Stimulated activated CD4-positive, alpha-beta T cell treated with anti-CD3 and anti-CD28 coated beads, TNF-alpha, amount 100 ng/mL, for 1 hour (primary cell): ENCODE results near the gene TFF1.
A peak's percentile ranks its signal among the peaks of the same experiment; 100 is the strongest.
"Not testable (repeated sequence)": the region's sequence is repeated elsewhere in the genome, so short reads cannot be mapped to it uniquely, and the experiment has no call there.

Experiments
- DNase-seq, 3 donors: peaks; one replicate each; pipeline ENCODE4 v3.0.0-alpha.2; 2020; ENCODE audit warnings: low read depth in 3 of 3, low spot score in 1 of 3

Gene TFF1

DNA sequence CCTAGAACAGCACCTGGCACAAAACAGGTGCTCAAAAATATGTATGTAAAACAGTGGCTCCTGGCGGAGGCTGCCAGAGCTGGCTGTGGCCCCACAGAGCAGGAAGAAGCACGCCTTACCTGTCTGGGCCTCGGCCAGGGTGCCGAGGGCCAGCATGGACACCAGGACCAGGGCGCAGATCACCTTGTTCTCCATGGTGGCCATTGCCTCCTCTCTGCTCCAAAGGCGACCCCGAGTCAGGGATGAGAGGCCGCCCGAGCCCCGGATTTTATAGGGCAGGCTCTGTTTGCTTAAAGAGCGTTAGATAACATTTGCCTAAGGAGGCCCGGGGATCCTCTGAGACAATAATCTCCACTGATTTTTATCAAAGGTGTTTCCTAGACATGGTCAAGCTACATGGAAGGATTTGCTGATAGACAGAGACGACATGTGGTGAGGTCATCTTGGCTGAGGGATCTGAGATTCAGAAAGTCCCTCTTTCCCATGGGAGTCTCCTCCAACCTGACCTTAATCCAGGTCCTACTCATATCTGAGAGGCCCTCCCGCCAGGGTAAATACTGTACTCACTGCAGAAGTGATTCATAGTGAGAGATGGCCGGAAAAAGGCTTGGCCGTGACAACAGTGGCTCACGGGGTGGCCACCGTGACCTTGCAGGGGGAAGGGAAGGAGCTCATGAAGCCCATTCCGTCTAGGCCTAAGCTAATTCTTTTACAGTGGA, at the start of gene TFF1:
Gene TFF1 (minus strand): TSS at position 244 of the 719 bp plus-strand sequence. CDS start 40 bp downstream, at position 204.
- no peak for DNase-seq

DNA sequence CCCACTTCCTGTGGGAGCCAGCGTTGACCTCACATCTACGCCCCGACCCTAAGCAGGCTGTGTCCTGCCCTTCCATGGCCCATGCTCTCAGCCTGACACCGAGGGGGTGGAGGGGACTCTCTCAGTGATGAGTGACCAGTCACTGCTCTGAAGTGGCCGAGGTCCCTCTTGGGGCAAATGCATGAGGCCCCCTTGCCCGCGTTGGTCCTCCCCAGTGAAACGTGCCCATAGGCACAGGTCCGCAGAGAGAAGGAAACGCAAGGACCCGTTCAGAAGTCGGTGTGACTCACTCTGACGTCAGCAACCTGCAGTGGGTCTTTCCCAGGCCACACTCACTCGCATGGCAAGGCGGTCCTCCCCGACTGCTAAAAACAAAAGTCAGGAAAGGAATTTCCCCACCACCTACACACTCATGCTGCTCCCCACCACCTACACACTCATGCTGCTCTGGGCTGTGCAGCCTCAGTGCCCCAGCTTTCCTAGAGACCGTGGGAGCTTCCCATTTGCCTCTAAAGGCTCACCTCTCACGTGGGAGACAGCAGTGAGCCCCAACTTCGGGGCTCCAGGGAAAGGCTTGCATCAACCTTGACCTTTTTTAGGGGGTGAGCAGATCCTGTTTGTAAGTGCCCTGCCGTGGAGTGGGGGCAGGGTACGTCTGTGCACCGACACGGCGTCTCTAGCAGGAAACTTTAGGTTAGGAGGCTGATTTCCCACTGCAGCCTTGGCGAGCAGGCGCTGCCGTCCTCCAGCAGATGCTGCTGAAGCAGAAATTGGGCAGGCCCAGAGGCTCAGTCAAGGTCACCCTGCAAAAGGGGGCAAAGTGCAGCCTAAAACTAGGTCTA, 48.8 kb upstream of the TFF1 start:
- peak; percentile 76 to 85 (median 81) for DNase-seq

DNA sequence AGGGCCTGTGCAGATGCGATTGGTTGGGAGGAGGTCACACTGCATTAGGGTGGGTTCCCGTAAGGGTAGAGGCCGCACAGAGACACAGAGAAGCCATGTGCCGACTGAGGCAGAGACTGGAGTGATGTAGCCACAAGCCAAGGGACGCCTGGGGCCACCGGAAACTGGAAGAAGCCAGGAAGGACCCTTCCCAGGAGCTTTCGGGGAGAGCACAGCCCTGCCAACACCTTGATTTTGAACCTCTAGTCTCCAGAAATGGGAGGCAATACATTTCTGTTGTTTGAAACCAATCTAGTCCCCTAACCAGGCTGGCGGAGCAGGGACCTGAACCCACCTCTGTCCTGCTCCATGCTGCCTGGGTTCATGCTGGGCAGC, 48.2 kb upstream of the TFF1 start:
- DNase-seq, result no peak

DNA sequence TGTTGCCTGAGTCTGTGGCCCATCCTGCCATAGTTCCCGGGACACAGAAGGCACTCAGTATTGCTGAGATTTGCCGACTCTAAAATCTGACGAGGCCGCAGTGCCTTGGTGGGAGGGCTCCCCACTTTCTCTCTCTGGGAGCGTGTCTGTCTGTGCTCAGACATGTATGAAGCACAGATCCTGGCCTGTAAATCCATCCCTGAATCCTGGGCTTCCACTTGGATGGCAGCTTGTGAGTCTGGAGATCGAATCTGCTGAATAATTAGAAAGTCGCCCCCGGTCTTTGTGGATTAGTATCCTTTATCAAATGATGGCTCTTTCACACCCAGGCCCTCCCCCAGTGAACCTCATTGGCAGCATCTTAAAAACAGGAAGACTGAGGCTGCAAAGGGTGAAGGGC, 47.7 kb upstream of the TFF1 start:
- no peak for DNase-seq

DNA sequence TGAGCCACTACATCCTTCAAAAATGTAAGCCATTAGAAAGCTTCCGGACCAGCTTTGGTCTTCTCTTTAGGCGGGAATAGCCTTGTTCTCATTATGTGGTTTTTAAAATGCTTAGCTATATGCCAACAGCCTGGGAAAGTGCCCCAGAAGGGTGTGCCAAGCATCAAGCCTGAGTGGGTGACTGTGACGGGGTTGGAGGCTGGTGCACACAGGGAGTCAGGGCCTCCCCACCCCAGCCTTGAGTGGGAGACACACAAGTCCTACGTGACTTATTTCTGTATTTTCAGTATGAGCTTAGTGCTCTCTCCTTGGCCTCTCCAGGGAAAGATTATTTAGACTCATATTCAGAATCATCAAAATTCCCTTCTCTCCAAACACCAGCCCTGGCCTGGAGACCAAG, 47.2 kb upstream of the TFF1 start:
- DNase-seq, result no peak

DNA sequence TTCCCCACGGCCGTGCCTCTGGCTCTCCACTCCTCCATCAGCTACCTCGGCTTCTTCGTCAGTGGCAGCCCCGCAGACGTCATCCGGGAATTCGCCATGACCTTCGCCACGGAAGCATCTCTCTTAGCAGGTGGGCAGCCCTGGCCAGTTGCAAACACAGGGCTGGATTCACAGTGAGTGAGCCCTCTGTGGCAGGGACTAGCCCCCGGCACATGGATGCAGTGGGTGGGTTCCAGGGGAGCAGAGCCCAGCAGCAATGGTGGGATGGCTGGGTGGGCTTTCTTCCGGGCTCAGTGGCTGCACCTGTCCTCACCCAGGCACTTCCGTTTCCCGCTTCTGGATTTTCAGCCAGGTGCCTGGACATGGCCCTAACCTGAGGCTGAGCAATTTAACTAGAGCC, 46.8 kb upstream of the TFF1 start:
- no peak for DNase-seq

DNA sequence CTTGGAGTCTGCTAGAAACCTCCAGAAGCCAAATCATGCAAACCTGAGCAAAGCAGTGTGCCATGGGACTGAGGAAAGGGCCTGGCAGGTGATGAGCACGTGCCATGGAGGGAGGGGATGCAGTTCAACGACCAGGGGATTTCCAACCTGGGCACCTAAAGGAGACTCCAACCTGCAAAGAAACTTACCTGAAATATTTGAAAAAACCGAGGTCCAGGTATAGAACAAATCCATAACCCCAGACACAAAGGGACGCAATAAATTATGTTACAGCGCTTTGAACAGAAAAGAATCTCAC, 46.2 kb upstream of the TFF1 start:
- DNase-seq, result no peak

DNA sequence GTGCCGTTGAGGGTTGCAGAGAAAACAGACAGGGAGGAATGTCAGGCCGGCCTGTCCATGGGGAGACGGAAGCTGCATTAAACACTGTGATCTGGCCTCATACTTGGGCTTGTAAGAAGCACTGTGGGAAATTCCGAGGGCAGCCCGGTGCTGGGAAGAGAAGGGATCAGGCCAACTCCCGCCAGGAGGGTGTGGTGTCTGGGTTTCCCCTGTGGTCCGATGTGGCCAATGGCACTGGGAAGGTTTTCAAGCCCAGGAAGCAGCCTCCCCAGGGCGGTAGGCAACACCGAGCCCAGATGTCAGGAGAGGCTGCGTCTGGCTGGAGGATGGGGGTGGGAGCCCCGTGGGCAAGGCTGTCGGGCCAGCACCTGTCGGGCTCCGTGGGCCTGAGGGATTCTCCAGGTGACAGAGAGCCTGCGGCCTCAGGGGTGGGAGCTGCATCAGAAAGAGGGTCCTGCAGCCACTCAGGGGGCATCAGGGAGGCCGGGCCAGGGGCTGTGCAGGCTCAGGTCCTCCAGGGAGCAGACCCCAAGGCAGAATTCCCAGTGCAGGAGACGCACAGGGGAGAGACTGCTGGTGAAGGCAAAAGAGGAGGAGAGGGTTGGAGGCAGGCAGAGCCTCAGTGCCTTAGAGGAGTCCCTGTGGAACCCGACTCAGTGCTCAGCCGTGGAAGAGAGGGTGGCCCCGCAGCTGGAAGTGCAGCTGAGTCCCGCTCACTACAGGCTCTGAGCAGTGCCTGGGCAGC, 45.7 kb upstream of the TFF1 start:
- no peak for DNase-seq

DNA sequence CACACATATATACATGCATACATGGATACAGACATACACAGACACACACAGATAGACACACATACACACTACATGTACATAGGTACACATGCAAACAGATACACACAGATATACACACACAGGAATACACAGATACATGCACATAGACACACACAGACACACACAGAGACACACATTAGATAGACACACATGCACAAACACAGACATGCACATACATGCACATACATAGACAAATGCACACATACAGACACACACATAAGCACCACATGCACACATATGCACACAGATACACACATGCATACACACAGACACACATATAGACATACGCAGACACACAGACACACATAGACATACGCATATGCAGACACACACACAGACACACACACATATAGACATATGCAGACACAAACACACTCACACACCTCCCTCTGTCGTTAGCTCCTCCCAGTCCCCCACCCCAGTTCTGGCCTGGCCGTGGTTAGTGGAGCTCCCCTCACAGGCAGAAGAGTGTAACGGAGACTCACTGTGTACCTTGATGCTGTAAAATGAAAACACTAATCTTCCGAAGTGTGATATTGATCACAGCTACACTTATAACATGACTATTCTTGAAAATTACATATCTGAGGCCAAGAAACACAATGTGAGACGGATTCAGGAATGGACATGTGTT, 45.0 kb upstream of the TFF1 start:
- no peak for DNase-seq

DNA sequence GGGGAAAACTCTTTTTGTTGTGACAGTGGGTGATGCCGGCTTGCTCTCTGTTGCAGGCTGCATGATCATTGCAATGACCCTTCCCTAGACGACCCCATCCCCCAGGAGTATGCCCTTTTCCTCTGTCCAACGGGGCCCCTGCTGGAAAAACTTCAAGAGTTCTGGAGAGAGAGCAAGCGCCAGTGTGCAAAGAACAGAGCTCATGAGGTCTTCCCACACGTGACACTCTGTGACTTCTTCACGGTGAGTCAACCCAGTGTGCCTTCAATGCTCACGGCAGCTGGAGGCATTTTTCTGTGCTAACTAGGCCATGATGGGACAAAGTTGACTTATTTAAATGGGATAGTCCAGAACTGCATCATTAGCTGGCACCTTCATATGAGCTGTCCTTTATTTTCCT, 43.0 kb upstream of the TFF1 start:
- DNase-seq, result no peak

DNA sequence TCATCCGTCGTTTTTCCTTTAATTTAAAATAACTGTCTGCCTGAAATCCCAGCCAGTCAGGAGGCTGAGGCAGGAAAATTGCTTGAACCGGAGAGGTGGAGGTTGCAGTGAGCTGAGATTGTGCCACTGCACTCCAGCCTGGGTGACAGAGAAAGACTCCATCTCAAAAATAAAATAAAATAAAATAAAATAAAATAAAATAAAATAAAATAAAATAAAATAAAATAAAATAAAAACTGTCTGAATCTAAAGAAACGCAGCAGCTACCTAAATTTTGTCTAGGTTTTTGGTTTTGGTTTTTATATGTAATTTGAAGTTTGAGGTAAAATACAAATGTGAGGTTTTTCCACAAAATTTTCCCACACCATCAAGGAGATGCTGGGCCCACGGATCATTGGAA, 42.4 kb upstream of the TFF1 start:
- DNase-seq, result not testable (repeated sequence)

DNA sequence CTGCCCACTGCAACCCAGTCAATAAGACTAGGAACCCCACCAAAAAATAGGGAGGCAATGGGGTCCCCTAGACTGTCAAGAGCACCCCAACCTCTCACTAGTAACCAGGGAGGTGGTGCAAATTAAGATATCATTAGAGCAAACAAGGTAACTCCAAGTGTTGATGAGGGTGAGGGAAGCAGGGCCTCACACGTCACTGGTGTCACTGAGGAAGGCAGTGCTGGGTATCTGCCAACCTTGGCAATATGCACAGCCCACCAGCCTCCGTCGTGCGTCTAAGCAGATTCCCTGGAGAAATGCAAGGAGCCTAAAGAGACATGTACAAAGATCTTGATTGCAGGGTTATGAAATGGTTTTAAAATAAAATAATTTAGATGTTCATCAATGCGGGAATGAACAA, 41.1 kb upstream of the TFF1 start:
- no peak for DNase-seq

DNA sequence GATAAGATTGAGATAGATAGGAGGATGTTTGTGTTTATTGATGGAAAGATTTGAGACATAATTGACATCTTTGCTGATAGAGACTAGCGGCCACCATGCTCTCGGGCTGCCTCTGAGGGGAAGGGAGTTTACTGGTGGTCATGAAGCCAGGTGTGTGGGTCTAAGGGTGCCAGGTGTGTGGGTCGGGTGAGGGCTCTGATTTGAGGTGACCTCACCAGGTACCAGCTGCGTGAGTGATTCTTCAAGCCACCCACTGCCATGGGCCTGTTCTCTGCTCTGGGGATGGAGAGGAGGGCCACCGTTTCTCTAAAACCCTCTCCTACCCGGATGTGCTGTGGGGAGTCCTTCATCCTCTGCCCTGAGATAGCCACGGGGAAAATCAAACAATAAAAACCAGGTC, 40.5 kb upstream of the TFF1 start:
- DNase-seq, result no peak

DNA sequence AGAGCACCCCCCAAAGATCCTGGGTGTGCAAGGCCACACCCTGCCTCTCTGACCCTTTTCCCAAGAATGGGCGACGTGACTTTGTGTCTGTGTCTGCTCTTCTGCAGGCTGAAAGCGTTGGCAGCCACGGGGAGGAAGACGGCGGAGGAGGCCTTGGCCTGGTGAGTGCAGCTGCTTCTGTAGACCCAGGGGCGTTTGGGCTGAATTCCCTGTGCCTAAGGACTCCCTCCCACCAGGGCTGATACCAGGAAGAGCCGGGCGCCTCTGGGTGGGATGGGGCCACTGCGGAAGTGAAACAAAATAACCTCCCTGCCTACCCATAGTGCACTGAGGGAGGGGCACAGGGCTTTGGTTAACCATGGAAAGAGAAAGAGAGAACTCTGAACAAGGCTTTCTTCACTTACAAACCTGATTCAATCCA, 39.9 kb upstream of the TFF1 start:
- DNase-seq, result no peak

DNA sequence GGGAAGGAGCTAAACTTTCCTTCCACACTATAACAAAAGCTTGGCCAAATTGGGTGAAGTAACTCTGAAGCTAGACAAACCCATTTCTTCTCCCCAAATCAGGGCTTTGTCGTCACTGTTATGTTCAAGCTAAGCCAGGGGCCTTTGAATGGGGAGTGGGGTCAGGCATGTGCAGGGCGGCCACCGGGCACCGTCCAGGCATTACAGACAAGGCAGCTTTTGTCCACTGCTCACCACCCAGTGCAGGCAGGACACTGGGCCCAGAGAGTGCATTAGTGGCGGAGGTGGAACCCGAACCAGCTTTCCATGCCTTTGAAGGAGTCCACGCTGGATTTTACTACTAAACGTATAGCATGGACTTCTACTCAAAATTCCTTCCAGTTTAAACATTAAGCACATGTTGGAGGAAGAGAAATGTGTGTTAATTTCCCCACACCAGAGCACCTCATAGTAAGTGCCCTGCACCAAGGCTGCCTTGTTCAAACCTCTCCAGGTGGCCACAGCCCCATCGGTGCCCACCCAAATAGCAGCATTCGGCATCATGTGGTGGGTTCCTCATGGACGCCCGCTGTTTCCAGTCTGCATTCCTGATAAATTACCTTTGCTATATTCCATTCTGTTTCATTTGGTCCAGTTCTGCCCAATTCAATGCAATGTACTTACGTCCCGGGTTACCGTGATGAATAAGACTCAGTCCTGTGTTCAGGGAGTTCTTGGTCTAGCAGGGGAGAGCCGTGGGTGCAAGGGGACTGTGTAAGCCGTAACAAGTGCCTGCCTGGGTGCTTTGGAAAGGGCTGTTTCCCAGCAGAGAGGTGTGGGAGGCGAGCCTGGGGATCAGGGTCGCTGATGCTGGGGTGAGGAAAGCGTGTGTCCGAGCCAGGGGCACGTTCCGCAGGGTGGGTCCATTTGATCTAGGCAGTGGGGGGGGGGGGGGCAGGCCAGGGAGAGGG, 39.0 kb upstream of the TFF1 start:
- DNase-seq, result no peak

DNA sequence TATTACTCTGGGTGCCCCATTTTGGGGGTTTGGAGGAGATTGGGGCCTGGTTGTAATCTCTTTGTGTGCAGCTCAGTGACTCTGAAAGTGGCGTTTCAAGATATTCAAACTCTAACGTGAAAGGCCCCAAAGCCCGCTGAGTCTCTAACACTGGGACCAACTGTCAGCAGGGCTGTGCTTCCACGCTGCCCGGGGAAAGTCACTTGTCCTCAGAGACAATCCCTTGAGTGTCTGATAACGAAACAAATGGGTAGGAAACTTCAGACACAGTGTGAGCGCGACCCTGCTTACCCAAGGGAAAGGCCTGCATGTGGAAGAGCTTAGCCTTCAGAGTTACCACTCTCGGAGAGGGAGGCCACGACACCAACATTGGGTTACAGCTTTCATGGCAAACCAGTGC, 38.2 kb upstream of the TFF1 start:
- no peak for DNase-seq

DNA sequence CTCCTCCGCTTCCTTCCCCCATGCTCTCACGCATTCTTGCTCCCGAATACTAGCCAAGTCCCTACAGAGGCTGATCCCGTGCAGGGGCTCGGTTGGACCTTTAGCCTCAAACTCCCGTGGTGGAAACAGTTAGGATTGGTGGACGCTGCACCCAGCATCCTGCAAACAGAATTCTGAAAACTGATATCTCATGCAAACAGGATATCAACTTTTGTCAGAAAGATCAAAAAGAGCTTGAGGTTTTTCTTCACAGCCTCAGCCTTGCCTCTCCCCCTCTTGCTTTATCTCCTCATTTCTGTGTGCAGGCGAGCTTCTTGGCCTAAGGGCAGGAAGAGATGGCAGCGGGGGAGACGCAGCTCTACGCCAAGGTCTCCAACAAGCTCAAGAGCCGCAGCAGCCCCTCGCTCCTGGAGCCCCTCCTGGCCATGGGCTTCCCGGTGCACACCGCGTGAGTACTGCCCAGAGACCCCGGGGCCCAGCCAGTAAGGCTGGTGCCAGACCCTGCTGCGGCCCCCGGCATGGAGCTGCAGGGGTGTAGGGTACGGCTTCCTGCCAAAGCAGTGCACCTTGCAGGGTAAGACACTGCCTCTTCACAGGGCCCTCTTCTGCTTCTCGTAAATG, 37.4 kb upstream of the TFF1 start, which contains the start of gene UBASH3A:
Gene UBASH3A (plus strand): TSS at position 292 of the 621 bp plus-strand sequence. CDS start 44 bp downstream, at position 336.
- DNase-seq, result no peak

DNA sequence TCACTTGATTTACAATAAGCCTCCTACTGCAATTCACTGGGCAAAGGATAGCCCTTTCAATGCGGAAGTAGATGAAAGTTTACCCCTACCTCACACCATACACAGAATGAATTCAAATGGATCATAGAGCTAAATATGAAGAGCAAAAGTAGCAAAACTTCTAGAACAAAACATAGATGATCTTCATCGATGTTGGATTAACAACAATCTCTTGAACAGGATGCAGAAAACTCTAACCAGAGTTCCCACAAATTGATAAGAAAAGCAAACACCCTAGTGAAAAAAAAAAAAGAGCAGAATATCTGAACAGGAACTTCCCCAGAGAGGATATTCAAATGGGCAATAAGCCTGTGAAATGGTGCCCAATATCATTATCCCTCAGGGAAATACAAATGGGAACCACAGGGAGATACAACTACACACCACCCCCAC, 35.5 kb upstream of the TFF1 start:
- no peak for DNase-seq

DNA sequence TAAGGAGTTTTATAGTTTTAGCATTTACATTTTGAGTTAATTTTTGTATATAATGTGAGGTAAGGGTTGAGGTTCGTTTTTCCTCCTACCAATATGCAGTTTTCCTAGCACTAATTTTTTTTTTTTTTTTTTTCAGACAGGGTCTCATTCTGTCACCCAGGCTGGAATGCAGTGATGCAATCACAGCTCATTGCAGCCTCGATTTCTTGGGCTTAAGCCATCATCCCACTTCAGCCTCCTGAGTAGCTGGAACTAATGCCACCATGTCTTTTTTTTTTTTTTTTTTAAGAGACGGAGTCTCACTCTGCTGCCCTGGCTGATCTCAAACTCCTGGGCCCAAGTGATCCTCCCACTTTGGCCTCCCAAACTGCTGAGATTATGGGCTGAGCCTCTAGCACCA, 34.8 kb upstream of the TFF1 start:
- no peak for DNase-seq

DNA sequence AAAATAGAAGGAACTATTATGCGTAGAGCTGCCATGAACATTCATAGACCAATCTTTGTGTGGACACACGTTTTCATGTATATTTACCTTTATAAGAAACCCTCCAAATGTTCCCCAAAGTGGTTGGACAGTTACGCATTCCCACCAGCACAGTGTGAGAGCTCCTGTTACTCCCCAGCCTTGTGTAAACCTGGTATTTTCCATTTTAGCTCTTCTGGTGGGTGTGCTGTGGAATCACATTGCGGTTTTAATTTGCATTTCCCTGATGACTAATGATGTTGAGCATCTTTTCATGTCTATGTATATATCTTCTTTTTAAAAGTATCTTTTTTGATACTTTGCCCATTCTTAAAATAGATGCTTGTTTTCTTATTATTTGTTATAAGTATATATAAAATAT, 34.2 kb upstream of the TFF1 start:
- no peak for DNase-seq
